GM18498 (cell line): Measurements from ENCODE around the gene DIPK1A.

Source experiments
- ATAC-seq: cut with Tn5 transposase; IDR thresholded peaks from one replicate; pipeline ENCODE4 v1.9.1; 2021; ENCODE audit warnings: mild to moderate bottlenecking, moderate library complexity; ENCODE audit not compliant: unreplicated experiment

DIPK1A gene

DNA sequence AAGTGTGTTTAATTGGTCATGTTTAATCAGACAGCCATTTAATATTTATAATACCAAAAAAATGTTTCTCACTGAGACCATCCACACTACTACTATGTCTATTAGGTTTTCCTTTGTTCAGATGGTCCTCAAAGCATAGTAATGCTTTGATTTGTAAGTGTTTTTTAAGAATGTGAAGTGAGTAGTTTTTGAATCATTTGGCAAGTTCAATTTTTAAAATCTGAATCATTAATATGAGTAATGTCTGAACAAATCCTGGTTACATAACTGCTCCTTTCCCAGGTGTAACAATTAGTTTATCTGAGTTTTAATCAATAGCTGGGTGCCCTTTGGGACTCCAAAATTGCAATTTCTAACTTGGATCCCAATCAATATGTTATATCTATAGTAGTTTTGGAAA is 152.9 kb downstream of the DIPK1A start:
- ATAC-seq: no peak

DNA sequence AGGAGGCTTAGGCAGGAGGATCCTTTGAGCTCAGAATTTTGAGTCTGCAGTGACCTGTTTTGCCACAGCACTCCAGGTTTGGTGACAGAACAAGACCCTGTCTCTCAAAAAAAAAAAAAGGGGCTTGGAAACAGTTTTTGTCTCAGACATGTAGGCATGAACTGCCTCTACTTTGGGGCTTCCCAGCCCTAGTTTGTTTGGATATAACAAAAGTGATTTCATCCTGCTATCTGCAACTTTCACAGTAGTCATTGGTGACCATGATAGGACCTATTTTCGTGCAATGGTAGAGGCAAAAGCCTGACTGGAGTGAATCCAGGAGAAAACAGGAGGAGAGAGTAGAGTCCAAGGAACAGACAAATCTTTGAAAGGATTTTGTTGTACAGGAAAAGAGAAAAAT is 156.0 kb downstream of the DIPK1A start:
- ATAC-seq: no peak

DNA sequence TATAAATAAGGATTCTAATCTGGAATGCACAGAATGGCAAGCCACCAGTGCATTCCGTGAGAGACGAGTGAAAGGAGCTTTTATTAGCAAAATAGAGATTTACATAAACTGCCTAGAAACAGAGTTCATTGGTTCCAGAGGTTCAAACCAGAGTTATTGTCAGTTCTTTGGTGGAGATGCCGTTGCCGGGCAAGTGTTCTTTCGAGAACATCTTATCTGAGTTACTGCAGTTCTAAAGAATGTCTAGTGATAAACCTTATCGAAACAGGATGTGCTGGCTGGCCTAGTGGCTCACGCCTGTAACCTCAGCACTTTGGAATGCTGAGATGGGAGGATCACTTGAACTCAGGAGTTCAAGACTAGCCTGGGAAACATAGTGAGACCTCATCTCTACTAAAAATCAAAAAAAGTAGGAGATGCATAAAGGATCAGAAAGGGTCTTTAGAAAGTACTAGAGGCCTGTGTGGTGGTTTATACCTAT is 156.5 kb downstream of the DIPK1A start:
- ATAC-seq: no peak

DNA sequence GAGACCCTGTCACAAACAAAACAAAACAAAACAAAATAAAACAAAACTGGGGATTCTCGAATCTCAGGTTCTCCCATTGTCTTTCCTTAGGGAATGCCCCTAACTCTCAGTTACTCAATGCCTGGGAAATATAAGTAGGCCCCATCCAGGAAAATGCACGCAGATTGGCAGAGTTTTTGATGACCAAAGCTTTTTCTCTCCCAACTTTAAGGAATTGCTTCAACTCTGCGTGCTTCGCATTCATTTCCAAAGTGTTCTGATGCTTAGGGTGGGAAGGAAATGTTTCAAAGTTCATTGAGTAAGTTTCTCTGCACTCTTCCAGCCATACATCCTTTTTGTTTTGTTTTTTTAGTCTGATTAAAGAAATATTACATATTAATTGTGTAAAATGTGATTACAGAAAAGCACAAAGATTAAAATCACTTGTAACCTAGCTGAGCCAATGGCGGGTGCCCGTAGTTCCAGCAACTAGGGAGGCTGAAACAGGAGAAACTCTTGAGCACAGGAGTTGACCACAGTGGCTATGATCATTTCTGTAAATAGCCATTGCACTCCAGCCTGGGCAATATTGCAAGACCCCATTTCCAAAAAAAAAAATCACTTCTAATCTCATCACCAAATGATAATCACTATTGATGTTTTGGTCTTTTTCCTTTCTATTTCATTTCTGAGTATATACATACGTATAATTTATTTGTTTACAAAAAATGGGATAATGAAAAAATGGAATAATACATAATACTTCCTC is 157.9 kb downstream of the DIPK1A start:
- no peak for ATAC-seq

DNA sequence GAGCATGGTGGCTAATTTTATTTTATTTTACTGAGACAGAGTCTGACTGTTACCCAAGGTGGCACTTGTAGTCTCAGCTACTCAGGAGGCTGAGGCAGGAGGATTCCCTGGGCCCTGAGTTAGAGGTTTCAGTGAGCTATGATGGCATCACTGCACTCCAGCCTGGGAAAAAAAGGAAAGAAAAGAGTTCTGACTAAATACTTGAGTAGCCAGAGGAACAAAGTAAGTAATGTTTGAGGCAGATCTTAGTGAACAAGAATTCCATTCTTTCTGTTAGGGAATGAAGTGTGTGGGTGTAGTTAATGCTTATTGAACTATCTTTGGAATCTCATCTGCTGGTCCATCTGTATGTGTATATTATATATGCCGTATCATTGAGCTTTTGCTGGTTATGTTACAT is 163.3 kb downstream of the DIPK1A start:
- ATAC-seq: no peak

DNA sequence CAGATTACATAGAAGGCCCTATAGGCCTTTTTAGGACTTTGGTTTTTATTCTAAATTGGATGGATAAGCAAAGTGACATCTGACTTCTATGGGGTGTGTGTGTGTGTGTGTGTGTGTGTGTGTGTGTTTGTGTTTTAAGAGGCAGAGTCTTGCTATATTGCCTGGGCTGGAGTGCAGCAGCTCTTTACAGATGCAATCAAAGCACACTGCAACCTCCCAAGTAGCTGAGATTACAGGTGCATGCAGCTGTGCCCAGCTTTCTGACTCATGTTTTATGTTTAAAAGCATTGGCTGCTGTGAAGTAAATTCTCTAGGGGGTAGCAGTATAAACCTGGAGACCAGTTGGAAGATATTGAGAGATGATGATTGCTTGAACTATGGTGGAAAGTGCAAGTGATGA is 164.0 kb downstream of the DIPK1A start:
- no peak for ATAC-seq

DNA sequence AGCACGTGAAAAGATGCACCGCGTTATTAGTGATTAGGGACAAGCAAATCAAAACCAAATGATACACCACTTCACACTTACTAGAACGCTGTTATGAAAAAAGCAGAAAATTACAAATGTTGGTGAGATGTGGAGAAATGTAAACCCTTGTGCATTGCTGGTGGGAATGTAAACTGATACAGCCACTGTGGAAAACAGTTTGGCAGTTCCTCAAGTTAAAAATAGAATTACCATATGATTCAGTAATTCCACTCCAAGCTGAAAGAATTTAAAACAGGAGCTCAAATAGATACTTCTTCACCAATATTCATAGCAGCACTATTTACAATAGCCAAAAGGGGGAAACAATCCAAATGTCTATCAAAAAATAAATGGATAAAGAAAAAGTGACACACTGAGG is 166.1 kb downstream of the DIPK1A start:
- ATAC-seq: no peak

DNA sequence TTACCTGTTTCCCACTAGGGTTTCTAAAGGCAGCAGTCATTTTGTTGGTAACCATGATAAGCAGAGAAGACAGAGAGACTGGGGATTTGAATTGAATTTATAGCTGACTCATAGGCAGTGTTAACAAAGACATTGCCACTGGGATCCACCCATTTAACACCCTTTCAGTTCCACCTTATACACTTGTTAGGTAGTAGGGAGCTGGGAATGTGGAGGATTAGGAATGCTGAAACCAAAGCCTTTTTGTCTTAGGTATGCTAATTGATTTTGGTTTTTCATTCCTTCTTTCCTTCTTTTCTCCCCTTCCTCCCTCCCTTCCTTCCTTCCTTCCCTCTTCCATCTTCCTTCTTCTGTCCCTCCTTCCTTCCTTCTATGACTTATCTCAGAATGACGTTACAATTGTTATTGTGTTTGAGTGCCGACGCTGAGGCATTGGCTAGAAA is 168.9 kb downstream of the DIPK1A start:
- ATAC-seq: no peak
